ENCODE data around the gene MRPS23.

MRPS23 gene

GRCh38 chr17:57860414-57860999 lies 10.7 kb upstream of the MRPS23 start:
- H2AFZ ChIP-seq (ENCODE audit: low read length): no peak overlapping the region
- no peaks in the 10 kb centered on the region for H3F3A ChIP-seq (ENCODE audit: insufficient read depth, low read length)
- H4K20me1 ChIP-seq (ENCODE audit: insufficient read depth, low read length): no peaks in the 10 kb centered on the region
- no peaks in the 10 kb centered on the region for H3K9me3 ChIP-seq (ENCODE audit: low read length)
- H3K27me3 ChIP-seq (ENCODE audit: insufficient read depth, low read length): no peaks in the 10 kb centered on the region; the same call in 1 of the 2 replicates
- no peaks in the 10 kb centered on the region for H3K36me3 ChIP-seq (ENCODE audit: insufficient read depth, low read length)
- H3K4me2 ChIP-seq (ENCODE audit: low read length): no peak overlapping the region
- no peak overlapping the region for H3K9ac ChIP-seq (ENCODE audit: low read length)
- no peak overlapping the region for H3K4me3 ChIP-seq (ENCODE audit: low read depth, low read length, poor library complexity, severe bottlenecking)
- no peak overlapping the region for H3K27ac ChIP-seq (ENCODE audit: low read depth, low read length, poor library complexity, severe bottlenecking)
- TF ChIP-seq CTCF (IDR thresholded peaks at IDR 0.05; ENCODE audit: low read length): no peak
- TF ChIP-seq EZH2 (IDR thresholded peaks at IDR 0.05; ENCODE audit: borderline replicate concordance, low read length): no peak
- no peaks in the 10 kb centered on the region for H3K79me2 ChIP-seq (ENCODE audit: insufficient read depth, low read length)
- H3K4me1 ChIP-seq (ENCODE audit: insufficient read depth, low read length, severe bottlenecking): peaks cover 13% of the 10 kb centered on the region
- H3K9me2 ChIP-seq (ENCODE audit: low read depth, low read length): no peaks in the 10 kb centered on the region

- no peaks in the 10 kb centered on the region for H3K79me2 ChIP-seq (ENCODE audit: insufficient read depth, low read length)
- no peak overlapping the region for H3K4me3 ChIP-seq (ENCODE audit: low read depth, low read length, poor library complexity, severe bottlenecking)
- no peak overlapping the region for H3K4me2 ChIP-seq (ENCODE audit: low read length)
- no peak overlapping the region for H3K9ac ChIP-seq (ENCODE audit: low read length)
- no peaks in the 10 kb centered on the region for H3K36me3 ChIP-seq (ENCODE audit: insufficient read depth, low read length)
- peaks cover 17% of the 10 kb centered on the region for H3K4me1 ChIP-seq (ENCODE audit: insufficient read depth, low read length, severe bottlenecking)
- H3K27me3 ChIP-seq (ENCODE audit: insufficient read depth, low read length): no peaks in the 10 kb centered on the region; the same call in 1 of the 2 replicates
- no peak overlapping the region for H3K27ac ChIP-seq (ENCODE audit: low read depth, low read length, poor library complexity, severe bottlenecking)
- no peaks in the 10 kb centered on the region for H3F3A ChIP-seq (ENCODE audit: insufficient read depth, low read length)
- H3K9me3 ChIP-seq (ENCODE audit: low read length): no peaks in the 10 kb centered on the region
- H4K20me1 ChIP-seq (ENCODE audit: insufficient read depth, low read length): no peaks in the 10 kb centered on the region
- TF ChIP-seq EZH2 (IDR thresholded peaks at IDR 0.05; ENCODE audit: borderline replicate concordance, low read length) (no peak), CTCF (IDR thresholded peaks at IDR 0.05; ENCODE audit: low read length) (no peak)
- no peaks in the 10 kb centered on the region for H3K9me2 ChIP-seq (ENCODE audit: low read depth, low read length)
- H2AFZ ChIP-seq (ENCODE audit: low read length): no peak overlapping the region
These were observed 10.0 kb upstream of the MRPS23 start for GRCh38 chr17:57859601-57860413.

- H3K9ac ChIP-seq (ENCODE audit: low read length): no peak overlapping the region
- TF ChIP-seq CTCF (IDR thresholded peaks at IDR 0.05; ENCODE audit: low read length): no peak
- TF ChIP-seq EZH2 (IDR thresholded peaks at IDR 0.05; ENCODE audit: borderline replicate concordance, low read length): no peak
- H3K4me1 ChIP-seq (ENCODE audit: insufficient read depth, low read length, severe bottlenecking): peaks cover 17% of the 10 kb centered on the region
- no peak overlapping the region for H2AFZ ChIP-seq (ENCODE audit: low read length)
- H3K27ac ChIP-seq (ENCODE audit: low read depth, low read length, poor library complexity, severe bottlenecking): no peak overlapping the region
- H3K4me3 ChIP-seq (ENCODE audit: low read depth, low read length, poor library complexity, severe bottlenecking): no peak overlapping the region
- H4K20me1 ChIP-seq (ENCODE audit: insufficient read depth, low read length): no peaks in the 10 kb centered on the region
- H3K9me2 ChIP-seq (ENCODE audit: low read depth, low read length): no peaks in the 10 kb centered on the region
- no peaks in the 10 kb centered on the region for H3K79me2 ChIP-seq (ENCODE audit: insufficient read depth, low read length)
- no peaks in the 10 kb centered on the region for H3K36me3 ChIP-seq (ENCODE audit: insufficient read depth, low read length)
- H3F3A ChIP-seq (ENCODE audit: insufficient read depth, low read length): no peaks in the 10 kb centered on the region
- H3K4me2 ChIP-seq (ENCODE audit: low read length): no peak overlapping the region
- no peaks in the 10 kb centered on the region for H3K9me3 ChIP-seq (ENCODE audit: low read length)
- H3K27me3 ChIP-seq (ENCODE audit: insufficient read depth, low read length): no peaks in the 10 kb centered on the region; the same call in 1 of the 2 replicates
These were observed 9.0 kb upstream of the MRPS23 start for GRCh38 chr17:57858838-57859237.
